KOPT-K1 (cell line): ENCODE measurements around the gene ETV6.
"Not testable (repeated sequence)": the region's sequence is repeated elsewhere in the genome, so short reads cannot be mapped to it uniquely, and the experiment has no call there.

Source experiments
- H3K27ac ChIP-seq: fragments of 200-600 bp; sonication (generic); 2 replicates; pipeline ENCODE4 v1.5.1; 2016; ENCODE audit warnings: antibody characterized with exemption, mild to moderate bottlenecking, low read depth, low read length; ENCODE audit not compliant: poor library complexity, severe bottlenecking
- H3K36me3 ChIP-seq: fragments of 200-600 bp; sonication (generic); 2 replicates; pipeline ENCODE4 v1.5.1; 2017; ENCODE audit warnings: antibody characterized with exemption, mild to moderate bottlenecking, low read length, moderate library complexity; ENCODE audit not compliant: insufficient read depth
- H3K9me3 ChIP-seq: fragments of 200-600 bp; sonication (generic); 2 replicates; pipeline ENCODE4 v1.5.1; 2017; ENCODE audit warnings: antibody characterized with exemption, low read length, mild to moderate bottlenecking; ENCODE audit not compliant: insufficient read depth, poor library complexity, severe bottlenecking

Gene ETV6

GRCh38 chr12:11672256-11673191 is 23.1 kb downstream of the ETV6 start:
- Histone ChIP-seq H3K36me3 (0 out of 2 replicates have a peak, but pooled peaks cover 4% of the 10 kb centered on the region), H3K9me3 (no peaks in the 10 kb centered on the region), H3K27ac (peak overlapping the region; percentile 35)

- H3K36me3 ChIP-seq, result peaks cover 12% of the 10 kb centered on the region; the same call in 1 of the 2 replicates
- H3K27ac ChIP-seq, result peak overlapping the region; percentile 53
- no peaks in the 10 kb centered on the region for H3K9me3 ChIP-seq
Observed at GRCh38 chr12:11673666-11674461, 24.4 kb downstream of the ETV6 start.

- Histone ChIP-seq H3K9me3 (no peaks in the 10 kb centered on the region), H3K36me3 (peaks cover 12% of the 10 kb centered on the region; the same call in 1 of the 2 replicates), H3K27ac (peak overlapping the region; percentile 53)
Observed at GRCh38 chr12:11674894-11675390, 25.5 kb downstream of the ETV6 start.

- no peaks in the 10 kb centered on the region for H3K9me3 ChIP-seq
- peaks cover 12% of the 10 kb centered on the region; the same call in 1 of the 2 replicates for H3K36me3 ChIP-seq
- H3K27ac ChIP-seq, result no peak overlapping the region
Observed at GRCh38 chr12:11676052-11676451, 26.6 kb downstream of the ETV6 start.

- Histone ChIP-seq H3K36me3 (peaks cover 12% of the 10 kb centered on the region; the same call in 1 of the 2 replicates), H3K9me3 (no peaks in the 10 kb centered on the region), H3K27ac (no peak overlapping the region)
Observed at GRCh38 chr12:11677093-11677492, 27.6 kb downstream of the ETV6 start.

GRCh38 chr12:11677752-11678151 is 28.3 kb downstream of the ETV6 start:
- H3K9me3 ChIP-seq, result no peaks in the 10 kb centered on the region
- H3K27ac ChIP-seq, result no peak overlapping the region
- peaks cover 12% of the 10 kb centered on the region; the same call in 1 of the 2 replicates for H3K36me3 ChIP-seq

- Histone ChIP-seq H3K27ac (no peak overlapping the region), H3K9me3 (no peaks in the 10 kb centered on the region), H3K36me3 (peaks cover 12% of the 10 kb centered on the region; the same call in 1 of the 2 replicates)
Observed at GRCh38 chr12:11678781-11679180, 29.3 kb downstream of the ETV6 start.

GRCh38 chr12:11681207-11681606 is 31.7 kb downstream of the ETV6 start:
- no peaks in the 10 kb centered on the region for H3K9me3 ChIP-seq
- H3K27ac ChIP-seq, result no peak overlapping the region
- peaks cover 12% of the 10 kb centered on the region; the same call in 1 of the 2 replicates for H3K36me3 ChIP-seq

- peaks cover 12% of the 10 kb centered on the region; the same call in 1 of the 2 replicates for H3K36me3 ChIP-seq
- not testable (repeated sequence) for H3K27ac ChIP-seq
Observed at GRCh38 chr12:11681695-11682094, 32.2 kb downstream of the ETV6 start.

GRCh38 chr12:11684393-11684792 is 34.9 kb downstream of the ETV6 start:
- H3K36me3 ChIP-seq, result no peaks in the 10 kb centered on the region
- H3K9me3 ChIP-seq, result no peaks in the 10 kb centered on the region
- no peak overlapping the region for H3K27ac ChIP-seq

More at GRCh38 chr12:11681695-11682094, 32.2 kb downstream of the ETV6 start:
- not testable (repeated sequence) for H3K9me3 ChIP-seq

GRCh38 chr12:11684811-11685210 is 35.3 kb downstream of the ETV6 start:
- H3K27ac ChIP-seq, result no peak overlapping the region
- H3K9me3 ChIP-seq, result no peaks in the 10 kb centered on the region

GRCh38 chr12:11685316-11685715 is 35.8 kb downstream of the ETV6 start:
- no peak overlapping the region for H3K27ac ChIP-seq
- H3K9me3 ChIP-seq, result no peaks in the 10 kb centered on the region
- H3K36me3 ChIP-seq, result no peaks in the 10 kb centered on the region

More at GRCh38 chr12:11684811-11685210, 35.3 kb downstream of the ETV6 start:
- no peaks in the 10 kb centered on the region for H3K36me3 ChIP-seq

GRCh38 chr12:11685716-11686115 is 36.2 kb downstream of the ETV6 start:
- Histone ChIP-seq H3K36me3 (no peaks in the 10 kb centered on the region), H3K9me3 (no peaks in the 10 kb centered on the region), H3K27ac (no peak overlapping the region)

- no peak overlapping the region for H3K27ac ChIP-seq
- H3K36me3 ChIP-seq, result no peaks in the 10 kb centered on the region
- no peaks in the 10 kb centered on the region for H3K9me3 ChIP-seq
Observed at GRCh38 chr12:11686120-11686519, 36.6 kb downstream of the ETV6 start.

GRCh38 chr12:11687528-11687927 is 38.1 kb downstream of the ETV6 start:
- H3K9me3 ChIP-seq, result no peaks in the 10 kb centered on the region
- no peaks in the 10 kb centered on the region for H3K36me3 ChIP-seq
- no peak overlapping the region for H3K27ac ChIP-seq
